GM18858 (cell line): ENCODE data around the gene ZFHX2.
"Not testable (repeated sequence)": the region's sequence is repeated elsewhere in the genome, so short reads cannot be mapped to it uniquely, and the experiment has no call there.

Experiments used
- ATAC-seq: cut with Tn5 transposase; IDR thresholded peaks from one replicate; pipeline ENCODE4 v1.9.1; 2021; ENCODE audit not compliant: unreplicated experiment

ZFHX2 gene

DNA sequence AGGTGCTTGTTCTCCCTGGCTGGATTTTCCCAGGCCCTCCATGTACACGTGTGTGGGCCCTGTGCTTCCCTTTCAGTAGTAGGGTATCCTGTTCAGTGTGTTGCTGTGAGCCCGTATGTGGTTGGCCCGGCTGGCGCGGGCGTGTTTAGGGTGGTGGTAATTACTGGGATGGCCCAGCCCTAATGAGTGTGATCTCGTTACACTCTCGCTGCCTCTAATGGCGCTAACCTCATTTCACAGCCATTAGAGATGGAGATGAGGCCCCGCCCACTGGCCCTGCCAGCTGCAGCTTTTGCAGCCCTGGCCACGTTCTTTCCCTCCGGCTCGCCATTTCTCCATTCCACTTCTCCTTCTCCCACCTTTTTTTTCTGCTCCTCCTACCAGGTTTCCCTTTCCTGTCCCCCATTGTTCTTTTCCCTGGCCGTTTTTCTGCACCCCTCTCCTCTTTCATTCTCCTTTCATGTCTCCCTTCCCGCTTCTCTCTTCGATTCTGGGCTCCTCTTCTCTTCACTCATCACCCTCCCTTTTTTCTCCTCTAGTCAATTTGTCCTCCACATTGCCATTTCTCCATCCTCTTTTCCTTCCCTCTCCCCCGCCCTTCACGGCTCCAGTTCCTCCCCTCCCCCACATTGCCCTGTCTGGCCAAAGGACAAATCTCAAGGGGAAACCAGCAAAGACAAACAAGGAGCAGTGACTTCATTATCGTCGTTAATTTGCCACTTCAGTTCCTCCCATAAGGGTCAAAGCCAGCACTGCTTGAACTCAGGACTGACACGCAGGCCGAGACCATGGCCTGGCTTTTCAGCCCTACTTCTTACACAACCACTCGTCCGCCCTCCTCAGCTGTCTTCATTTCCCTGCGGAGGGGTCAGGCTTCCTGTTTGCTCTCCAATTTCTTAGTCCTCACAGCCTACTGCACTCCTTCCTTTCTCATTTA is 6.8 kb downstream of the ZFHX2 start:
- ATAC-seq, result no peak

DNA sequence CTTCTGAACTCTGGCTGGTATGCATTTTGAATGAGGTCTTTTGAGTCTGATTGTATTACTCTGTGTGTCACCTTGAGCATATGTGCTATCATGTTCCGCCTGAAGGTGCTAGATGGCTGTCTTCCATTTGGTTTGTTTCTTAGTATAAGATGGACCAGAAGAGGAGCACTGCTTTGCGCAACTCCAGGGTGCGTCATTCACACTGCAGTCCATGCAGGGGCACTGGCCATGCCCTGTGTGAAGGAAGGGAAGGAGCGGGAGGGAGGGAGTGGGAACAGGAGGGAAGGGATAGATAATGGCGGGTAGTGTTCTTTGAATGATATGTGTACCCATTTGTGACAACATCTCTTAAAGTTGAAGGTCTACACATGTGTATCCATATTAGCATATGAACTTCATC is 8.2 kb downstream of the ZFHX2 start:
- no peak for ATAC-seq

DNA sequence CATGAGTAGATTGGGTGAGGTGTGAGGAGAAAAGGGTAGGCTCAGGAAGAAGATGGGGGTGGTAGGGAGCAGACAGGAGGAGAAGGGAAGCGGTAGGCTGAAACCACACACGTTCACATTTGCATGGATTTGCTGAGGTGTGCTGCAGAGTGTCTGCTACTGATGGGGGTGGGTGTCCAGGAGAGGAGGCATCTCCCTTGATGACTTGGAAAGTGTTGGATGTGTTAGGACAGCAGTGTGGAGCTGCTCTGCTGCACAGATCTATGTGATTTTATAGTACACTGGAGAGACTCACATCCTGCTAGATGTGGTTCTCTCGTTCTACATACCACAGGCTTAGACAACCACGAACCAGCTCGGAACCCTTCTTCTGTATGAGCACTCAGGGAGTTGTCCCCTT is 9.3 kb downstream of the ZFHX2 start:
- no peak for ATAC-seq

DNA sequence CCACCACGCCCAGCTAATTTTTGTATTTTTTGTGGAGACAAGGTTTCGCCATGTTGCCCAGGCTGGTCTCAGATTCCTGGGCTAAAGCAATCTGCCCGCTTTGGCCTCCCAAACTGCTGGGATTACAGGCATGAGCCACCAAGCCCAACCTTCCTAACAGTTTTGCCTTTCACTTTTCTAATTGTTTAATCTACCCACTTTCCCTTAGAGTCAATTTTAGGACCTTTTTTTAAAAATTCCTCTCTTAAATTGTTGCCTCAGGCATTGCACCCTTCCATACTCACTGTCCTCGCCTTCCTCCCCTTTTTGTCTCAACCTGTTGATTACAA is 11.5 kb downstream of the ZFHX2 start:
- ATAC-seq, result no peak

DNA sequence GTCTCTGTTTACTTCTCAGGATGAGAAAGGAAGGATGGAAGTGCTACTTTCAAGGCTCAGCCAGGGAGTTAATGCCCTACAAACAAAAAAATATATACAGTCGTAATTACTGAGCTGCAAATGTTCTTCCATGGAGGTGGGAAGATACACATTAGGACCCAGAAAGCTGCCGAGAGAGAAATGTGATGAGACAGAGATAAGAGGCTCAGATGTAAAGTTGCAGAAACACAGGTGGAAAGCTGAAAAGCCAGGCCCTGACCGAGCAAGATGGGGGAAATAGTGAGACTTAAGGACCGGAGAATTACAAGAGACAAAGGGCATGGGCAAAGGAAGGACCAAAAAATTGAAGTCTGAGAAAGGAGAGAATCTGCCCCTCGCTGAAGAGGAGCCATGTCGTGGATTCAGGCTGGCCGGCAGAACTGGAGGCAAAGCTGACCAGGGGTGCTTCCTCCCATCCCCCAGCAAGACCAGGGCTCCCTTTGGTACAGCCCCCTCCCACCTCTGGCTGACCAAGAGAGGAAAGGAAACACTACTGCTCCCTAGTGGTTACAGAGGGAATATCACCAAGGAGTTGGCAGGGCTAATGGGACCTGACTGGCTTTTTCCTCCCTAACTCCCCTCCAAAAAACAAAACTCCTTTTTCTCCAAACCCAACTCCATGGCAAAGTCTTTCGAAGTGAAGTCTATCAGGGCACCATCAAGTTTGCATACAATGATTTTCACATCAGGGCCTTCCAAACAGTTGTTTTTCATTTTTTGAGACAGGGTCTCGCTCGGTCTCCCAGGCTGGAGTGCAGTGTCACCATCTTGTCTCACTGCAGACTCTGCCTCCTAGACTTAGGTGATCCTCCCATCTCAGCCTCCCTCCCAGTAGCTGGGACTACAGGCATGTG is 12.1 kb downstream of the ZFHX2 start:
- no peak for ATAC-seq

DNA sequence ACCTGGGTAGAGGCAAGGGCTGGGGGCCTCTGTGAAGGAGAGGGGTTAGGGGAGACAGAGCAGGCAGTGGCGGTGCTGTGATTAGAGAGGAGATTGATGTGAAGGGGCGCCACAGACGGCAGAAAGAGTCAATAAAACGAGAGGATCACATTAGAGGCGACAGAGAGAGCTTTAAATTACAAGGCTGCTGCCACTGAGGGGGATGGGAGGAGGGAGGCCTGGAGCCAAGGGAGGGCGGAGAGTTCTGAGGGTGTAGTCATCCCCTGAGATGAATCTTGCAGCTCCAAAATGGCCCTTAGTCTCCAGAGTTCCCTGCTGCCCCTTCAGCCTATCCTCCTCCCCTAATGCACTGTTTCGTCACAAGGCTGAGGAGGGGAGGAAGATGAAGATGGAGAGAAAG is 12.8 kb downstream of the ZFHX2 start:
- ATAC-seq, result no peak

DNA sequence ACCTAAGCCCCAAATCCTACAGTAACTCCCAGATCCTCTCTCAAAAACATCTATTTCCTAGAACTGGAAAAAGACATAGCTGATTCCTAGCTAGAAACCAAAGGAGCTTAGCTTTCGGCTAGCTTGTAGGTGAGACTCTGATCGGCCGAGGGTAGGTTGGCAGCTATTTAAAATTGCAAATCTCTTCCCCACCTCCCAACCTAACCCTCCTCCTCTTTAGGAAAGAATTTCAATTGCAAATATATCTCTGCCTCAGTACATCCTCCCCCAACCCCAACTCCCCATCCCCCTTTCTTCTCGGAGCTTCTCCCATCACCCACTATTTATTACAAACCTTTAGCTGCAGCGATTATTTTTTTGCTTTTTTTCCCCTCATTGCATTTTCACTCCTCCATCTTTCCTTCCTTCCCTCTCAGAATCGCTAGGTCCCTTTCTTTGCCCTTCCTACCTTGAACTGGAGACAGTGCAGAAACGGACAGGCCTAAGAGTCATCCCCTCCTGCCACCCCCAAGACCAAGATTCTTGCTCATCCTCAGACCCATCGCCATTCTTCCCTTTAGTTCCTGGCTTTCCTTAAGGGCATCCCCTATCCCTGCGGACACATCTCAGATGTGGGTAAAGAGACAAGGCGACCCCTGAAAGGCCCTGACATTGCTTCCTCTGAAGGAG is 13.4 kb downstream of the ZFHX2 start:
- ATAC-seq, result no peak

DNA sequence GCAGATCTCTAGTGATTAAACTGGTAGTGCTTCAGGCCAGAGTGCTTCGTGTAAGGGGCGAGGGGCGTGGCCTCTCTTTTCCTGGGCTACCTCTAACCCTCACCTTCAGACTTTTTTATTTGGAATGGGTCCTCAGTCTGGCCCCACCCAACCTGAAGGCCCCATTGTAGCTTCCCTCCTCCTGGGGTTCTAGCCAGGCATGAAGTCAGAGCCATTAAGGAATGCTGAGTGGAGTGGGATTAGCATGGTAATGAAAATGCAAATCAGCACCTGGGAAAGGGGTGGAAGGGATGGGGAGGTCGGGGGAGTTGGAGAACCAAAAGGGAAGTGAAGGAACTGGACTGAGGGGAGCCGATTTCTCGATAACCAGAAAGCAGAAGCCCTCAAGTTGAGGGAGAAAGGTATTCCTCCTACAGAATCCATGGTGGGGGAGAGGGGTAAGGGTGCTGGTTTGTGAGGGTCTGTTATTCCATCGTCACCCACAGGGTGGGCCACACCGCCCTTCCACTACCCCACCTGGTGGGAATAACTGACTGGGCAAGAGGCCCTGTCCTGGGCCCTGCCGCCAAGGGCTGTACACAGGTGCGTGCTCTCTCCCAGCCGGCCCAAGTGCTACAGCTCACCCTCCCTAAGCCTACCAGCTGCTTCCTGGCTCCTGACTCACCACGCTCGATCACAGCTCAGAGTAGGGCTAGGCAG is 14.1 kb downstream of the ZFHX2 start:
- ATAC-seq, result no peak

DNA sequence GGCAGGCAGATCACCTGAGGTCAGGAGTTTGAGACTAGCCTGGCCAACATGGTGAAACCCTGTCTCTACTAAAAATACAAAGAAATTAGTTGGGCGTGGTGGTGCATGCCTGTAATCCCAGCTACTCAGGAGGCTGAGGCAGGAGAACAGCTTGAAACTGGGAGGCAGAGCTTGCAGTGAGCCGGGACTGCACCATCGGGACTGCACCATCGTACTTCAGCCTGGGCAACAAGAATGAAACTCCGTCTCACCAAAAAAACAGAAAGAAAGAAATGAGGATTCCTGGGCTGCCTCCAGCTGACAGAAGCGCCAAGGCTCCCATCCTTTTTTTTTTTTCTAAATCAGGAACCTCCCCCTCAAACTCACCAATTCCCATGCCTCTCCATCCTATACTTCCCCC is 14.7 kb downstream of the ZFHX2 start:
- ATAC-seq, result not testable (repeated sequence)

DNA sequence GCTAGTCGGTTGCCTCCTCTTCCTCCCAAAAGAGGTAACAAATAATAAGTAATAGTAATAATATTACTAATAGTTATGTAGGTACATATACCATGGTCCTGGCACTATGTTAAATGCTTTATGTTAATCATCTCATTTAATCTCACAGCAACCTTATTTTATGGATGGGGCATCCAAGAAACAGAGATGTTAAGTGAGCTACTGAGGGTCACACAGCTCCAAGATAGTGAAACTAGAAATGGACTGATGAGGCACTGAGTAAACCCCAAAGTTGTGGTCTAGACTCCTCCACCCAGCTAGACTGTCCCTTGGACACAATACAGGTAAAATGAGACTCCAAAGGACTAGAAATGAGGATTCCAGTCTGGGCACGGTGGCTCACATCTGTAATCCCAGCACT is 15.1 kb downstream of the ZFHX2 start:
- no peak for ATAC-seq

DNA sequence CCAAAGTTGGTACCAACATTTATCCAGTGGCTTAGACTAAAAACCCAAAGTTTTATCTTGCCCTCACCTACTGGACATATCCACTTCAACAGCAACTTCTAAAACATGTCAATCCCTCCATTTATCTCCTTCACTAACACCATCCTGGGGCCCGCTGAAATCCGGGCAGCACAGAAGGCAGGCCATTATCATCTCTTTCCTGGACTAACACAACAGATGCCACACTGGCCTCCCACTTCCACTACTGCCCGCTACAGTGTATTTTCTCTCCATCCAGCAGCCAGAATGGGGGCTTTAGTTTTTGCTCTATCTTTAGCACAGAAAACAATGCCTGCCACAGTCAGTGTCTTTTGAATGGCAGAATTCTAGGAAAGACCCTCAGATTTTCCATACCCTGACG is 15.6 kb downstream of the ZFHX2 start:
- ATAC-seq, result no peak

DNA sequence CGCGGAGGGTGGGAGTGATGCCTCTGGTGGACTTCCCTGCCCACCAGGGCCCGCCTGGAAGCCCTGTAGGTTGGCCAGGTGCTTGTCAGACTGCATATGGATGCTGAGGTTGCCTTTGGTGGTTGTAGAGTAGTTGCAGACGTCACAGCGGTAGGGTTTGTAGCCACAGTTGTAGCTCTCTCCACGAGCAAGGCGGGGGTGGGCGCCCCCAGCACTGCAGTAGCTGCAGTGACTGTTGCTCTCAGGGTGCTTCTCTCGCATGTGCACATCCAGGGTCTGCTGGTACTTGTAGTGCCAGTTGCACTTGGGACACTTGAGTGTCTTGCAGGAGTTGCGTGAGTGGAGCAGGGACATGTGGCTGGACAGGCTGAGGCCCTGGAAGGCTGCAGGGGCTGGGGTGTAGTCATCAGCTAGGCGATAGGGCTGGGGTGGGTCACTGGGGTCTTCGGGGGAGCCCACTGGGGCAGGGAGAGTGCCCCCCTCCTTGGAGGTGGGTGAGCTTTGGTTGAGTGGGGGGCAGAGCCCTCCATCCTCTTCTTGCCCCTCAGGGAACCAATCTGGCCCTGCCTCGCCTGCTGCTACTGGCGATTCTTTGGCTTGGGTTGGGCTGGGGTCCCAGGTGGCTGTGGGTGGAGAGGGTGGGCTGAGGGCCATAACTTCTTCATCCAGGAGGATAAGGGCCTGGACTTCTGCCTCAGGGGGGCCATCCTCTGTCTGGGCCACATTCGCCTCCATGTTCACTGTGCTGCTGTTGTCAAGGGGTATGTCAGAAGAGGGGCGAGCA is 17.7 kb downstream of the ZFHX2 start:
- ATAC-seq, result no peak

DNA sequence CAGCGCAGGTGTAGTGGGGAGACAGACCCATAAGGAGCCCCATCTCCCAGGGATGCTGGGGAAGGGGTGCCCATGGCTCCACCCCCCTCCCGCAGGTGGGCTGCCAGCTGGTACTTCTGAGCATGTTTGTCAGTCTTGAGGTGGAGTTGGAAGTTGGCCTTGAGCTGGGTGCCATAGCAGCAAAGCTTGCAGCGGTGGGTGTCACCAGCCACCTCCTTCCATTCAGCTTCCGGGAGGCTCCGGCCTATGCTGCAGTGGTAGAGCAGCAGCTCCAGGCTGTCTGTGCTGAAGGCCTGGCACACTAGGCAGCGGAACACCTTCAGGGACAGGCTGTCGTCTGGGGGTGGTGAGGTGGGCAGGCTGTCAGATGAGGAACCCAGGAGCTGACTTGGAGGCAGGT is 18.9 kb downstream of the ZFHX2 start:
- ATAC-seq, result no peak

DNA sequence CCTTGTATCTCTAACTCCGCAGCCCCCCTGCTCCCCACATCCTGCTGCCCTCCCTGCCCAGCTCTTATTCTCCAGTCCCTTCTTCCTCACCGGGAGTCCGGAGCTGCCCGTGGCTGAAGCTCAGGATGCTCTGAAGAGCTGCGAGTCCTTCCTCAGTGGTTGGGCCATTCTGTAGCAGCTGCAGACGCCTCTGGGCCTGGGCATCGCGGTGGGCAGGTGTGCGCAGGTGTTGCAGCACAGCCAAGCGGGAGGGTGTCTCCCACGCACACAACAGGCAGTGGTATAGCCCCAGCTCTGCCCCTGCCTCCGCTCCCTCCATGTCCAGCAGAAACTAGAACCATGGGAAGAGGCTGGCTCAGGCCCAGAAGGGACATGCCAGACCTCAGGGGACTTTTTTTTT is 20.2 kb downstream of the ZFHX2 start:
- ATAC-seq, result no peak

DNA sequence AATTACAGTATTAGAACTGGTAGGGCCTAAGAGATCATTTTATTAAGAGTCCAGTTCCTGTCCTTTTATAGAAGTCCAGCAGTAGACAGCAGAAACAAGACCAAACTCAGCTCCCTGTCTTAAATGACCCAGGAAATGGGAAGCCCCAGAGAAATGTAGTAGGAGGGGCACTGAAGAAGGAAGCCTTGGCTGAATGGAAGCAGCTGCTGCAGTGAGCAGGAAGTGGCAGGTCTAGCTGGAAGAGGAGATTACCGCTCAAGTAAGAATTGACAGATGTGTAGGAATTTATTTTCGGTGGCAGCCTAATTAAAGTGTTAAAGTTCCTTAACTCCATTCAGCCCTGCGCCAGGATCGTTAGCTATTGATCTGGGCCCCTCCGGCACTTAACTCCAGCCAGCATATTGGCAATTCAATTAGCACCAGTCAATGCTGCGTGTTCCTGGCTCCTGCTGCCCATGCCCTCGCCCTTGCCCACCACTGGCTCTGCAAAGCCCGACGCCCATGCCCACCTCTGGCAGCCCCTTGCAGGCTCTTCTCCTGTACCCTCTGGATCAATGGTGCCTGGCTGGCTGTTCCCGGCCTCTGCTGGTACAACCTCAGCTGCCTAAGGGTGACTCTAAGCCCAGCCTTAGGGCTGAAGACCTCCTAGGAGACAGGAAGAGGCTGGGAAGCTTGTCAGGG is 21.1 kb downstream of the ZFHX2 start:
- no peak for ATAC-seq

DNA sequence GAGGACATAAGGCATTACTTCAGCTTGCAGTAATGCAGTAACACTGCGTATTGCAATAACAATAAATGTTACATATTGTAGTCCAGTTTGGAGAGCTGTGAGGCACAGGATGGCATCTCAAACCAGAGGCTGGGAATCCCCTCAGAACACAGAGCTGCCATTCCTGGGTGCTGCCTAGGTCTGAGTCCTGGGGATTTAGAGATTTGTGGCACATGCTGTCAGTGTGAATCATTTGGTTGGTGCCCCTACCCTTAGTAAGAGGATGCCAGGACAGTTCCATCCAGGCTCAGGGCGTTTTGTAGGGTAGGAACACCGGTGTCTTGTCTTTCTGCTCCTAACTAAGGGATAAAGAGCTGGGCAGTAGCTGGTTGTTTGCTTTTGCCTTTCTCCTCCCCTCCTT is 22.5 kb downstream of the ZFHX2 start:
- ATAC-seq, result no peak

DNA sequence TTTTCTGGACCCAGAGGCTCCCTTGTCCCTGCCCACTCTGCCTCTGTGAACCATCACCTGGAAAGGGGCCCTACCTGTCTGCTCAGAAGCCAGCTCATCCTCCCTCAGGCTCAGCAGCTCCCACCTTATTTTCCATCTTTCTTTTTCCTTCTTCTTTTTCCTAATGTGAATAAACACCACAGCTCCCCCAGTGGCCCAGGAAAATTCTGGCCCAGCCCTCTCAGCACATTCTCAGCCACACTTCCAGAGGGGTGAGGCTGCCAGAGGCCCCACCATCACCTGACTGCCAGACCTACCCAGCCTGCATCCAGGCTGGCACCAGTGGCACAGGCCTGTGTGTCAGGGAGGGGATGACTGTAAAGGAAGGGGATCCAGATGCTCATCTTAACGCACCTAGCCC is 23.0 kb downstream of the ZFHX2 start:
- no peak for ATAC-seq

DNA sequence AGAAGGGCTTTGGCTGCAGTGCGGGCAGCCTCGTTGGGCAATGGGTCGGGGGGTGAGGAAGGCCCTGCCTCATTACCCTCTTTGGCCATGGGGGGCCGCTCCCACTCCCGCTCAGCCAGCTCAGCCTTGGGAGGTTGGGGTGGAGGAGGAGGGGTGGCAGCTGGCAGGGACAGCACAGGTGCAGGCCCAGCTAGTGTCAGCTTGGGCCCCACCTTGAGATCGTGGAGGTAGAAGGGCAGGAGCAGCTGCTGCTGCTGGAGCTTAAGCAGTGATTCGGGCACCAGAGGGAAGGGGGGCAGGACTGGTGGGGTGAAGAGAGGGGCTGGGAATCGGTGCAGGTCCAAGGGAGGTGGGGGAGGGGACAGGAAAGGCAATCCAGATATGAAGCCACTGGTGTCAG is 26.0 kb downstream of the ZFHX2 start:
- no peak for ATAC-seq

DNA sequence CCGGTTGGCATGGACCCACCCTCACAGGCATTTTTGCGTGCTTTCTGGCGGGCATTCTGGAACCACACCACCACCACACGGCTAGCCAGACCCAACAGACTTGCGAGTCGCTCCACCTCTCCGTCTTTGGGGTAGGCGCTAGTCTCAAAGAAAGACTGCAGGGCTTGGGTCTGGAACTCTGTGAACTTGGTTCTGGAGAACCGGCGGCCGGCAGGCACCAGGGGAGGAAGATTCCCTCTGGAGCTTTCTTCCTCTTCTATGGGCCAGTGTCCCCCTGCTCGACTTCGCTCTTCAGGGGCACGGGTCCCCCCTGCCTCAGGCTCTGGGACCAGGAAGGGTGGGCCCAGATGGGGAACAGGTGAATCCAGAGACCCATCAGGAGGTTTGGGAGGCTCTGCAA is 26.6 kb downstream of the ZFHX2 start:
- no peak for ATAC-seq
